Smooth muscle cell of the brain vasculature (primary cell): ENCODE measurements around the gene RGS7.
"Not testable (repeated sequence)": the region's sequence is repeated elsewhere in the genome, so short reads cannot be mapped to it uniquely, and the experiment has no call there.

Source experiments
- DNase-seq: peaks from one replicate; pipeline ENCODE4 v3.0.0-alpha.2; 2012; ENCODE audit warnings: low read depth, low spot score

Gene RGS7

DNA sequence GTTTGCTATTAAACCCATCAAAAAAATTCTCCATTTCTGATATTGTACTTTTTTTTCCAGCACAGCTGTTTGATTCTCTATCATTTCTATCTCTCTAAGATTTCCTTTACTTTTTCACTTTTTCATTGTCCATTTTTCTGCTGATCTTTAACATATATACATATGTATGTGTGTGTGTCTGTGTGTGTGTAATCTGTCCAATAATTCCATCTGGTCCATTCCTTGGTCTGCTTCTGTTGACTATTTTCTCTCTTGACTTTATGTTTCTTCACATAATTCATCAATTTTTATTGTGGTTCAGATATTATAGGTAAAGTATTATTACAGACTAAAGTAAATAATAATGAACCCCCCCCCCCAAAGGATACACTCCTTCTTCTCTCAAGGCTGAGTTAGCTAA, 84.2 kb downstream of the RGS7 start:
- no peak for DNase-seq

DNA sequence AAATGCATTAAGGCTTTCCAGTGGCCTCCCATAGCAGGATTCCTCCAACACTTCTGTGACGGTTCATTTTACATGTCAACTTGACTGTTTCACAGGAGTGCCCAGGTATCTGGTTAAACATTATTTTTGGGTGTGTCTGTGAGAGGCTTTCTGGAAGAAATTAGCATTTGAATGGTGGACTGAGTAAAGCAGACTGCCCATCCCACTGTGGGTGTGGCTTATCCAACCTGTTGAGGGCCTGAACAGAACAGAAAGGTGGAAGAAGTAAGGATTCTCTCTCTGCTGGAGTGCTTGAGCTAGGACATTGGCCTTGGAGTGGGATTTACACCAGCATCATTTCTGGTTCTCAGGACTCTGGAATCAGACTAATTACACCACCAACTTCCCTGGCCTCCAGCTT, 85.6 kb downstream of the RGS7 start:
- no peak for DNase-seq

DNA sequence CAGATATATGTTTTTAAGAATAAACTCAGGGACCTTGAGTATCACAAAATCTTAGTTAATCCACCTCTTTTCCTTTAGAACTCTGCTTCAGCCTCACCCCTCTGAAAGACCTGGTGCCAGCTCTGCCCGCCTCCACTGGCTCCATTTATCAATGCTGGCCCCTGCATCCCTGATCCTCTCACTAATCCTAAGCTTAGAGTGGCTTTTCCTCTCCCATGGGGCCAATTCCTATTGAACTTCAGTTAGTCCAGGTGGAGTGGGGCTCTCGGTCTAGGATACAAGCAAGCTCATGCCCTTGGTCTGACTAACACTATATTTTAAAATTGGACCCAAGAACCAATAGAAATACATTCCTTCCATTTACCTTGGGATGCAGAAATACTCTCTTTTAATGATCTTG, 87.0 kb downstream of the RGS7 start:
- no peak for DNase-seq

DNA sequence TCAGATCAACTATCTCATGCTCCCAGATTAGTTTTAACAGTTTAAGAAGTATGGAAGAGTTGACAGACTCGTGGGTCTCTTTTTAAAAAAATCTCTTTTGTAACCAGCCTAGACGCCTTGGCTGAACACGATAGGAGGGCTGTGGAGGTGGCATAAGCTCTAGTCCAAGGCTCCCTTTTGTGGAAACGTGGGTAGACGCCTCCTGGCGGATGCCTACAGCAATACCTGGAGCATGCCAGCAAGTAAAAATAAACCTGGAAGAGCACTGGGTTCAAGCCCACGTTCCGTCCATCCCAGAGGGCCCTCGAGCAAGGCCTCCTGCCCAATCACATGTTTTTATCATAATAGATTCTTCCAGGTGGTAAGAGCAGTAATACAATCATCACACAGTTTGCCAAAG, 87.9 kb downstream of the RGS7 start:
- no peak for DNase-seq

DNA sequence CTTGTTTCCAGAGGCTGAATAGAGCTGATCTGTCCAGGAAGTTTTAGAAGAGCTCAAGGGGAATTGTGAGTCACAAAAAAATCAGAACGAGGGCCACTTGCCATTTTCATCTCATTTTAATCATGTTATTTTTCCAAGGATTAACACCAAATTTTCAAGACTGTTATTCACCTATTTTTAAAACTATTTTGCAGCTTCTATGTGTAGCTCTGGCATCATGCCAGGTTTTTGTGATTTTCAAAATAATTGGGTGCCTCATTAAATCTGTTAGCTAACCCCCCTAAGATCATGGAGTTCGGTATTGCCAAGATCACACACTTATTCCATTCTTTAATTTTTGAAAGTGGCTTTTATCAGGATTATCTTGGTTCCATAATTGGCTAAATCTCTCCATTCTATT, 90.9 kb downstream of the RGS7 start:
- DNase-seq, result no peak

DNA sequence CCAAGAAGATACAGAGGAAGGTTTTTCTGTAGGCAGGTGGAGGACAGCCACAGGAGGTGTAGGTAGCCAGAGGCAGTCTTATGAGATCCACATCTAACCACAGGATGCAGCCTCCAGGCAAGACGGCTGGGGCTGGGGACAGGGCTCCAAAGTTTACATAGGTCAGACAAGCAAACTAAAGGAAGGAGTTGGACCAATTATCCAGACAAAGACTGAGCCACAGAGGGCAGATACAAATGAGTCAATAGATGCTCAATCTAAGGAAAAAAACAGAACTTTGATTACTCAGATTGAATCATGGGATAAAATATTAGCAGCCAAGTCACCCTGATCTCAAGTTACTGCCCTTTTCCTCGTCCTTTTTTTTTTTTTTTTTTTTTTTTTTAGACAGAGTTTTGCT, 91.6 kb downstream of the RGS7 start:
- DNase-seq, result no peak

DNA sequence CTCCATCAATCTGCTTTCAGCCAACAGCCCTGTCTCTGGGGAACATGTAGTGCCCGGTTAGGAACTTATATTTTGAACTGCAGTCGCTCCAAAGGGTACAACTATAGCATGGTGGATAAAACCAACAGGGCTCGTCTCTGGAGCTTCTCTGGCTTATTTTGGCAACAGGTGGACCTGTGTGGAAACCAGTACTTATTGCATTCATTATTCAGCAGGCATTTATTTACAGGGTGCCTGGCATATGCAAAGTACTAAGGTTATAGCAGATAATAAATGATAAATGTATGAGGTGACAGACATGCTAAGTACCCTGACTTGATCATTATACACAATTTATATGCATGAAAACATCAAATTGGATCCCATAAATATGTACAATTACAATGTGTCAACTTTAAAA, 93.7 kb downstream of the RGS7 start:
- DNase-seq, result no peak

DNA sequence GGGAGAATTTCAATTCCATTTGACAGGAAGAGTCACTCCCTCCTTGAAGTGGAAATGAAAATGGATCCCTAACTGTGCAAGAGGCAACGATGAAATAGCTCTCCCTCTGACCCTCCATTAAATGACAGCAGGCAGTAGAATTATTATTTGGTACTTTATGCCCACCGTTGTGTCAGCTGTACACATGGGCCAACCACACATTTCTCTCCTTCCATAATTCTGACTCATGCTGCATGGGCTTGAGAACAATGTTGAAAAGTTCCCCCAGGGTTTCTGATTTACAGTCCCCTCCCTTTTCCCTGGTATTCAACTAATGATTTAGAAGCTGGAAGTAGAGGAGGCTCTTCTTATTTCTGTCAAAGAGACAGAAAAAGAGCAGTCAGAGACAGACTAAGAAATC, 103.5 kb downstream of the RGS7 start:
- DNase-seq, result no peak

DNA sequence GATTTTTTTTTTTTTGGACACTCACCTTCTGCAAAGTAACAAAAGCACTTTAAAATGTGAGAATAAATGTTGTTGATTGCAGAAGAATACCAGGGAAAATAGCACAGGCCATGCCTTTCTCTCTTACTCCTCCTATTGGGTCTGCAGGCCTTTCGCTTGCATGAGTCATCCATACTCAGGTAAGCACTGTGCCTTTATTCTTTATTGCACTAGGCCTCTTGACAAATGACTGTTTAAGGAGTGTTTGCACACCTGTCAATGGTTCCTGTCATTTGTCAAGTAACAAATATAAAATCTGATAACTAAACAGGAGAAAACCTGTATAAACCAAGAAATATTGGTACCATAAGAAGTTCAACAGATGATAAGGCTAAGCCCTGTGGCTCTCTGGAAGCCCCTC, 106.5 kb downstream of the RGS7 start:
- DNase-seq, result no peak

DNA sequence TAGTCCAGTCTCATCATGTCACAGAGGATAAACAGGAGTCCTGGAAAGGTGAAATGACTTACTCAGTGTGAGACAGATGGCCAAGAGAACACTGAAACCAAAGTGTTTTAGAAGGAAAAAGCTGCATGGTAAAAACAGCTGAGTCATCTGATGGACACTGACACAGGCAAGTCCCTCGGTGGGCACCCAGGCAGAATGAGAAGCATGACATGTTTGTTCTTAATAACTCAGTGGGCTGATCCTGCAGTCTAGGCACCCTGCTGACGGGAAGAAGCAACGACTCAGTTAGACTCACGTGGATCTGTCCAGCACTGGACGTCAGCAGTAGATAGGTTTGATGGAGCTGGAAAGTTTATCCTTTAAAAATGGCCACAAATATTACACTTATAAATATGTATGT, 116.9 kb downstream of the RGS7 start:
- no peak for DNase-seq

DNA sequence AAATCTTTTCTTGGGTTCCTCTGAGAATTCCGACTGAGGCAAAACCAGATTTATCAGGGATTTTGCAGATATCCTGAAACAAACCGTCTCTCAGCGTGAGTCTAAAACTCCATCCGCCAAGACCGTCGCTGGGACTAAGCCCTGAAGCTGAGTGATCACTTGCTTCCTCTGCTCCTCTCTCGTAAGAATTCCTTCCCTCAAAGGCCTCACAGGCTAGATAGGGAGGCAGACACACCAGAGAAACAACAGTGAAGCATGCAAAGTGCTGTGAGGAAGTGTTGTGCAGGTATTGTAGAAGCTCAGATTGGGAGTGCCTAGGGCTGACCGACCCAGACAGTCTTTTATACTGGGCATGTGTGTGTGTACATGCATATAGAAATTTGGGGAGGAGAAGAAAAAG, 119.1 kb downstream of the RGS7 start:
- DNase-seq, result no peak

DNA sequence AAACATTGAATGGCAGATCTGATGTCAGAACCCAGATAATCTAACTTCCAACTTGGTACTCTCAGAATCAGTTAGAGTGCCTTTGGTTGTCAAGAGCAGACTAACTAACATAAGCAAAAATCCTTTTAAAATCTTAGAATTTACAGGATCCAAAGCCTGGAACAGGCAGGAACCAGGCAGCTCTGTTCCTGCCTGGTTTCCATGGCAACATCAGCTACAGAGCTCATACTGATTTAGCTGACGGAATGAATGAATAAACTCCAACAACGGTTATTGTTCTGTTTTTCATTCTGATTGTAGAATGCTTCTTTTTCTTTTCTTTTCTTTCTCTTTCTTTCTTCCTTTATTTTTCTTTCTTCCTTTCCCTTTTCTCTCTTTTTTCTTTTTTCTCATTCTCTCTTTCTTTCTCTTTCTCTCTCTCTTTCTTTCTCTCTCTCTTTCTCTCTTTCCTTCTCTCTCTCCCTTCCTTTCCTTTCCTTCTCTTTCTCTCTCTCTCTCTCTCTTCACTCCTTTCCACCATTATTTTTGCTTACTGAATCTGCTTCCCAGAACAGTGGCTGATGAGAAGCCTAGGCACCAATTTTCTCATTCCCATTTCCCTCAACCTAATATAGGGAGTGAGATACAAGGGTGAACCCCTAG, 121.6 kb downstream of the RGS7 start:
- no peak for DNase-seq

DNA sequence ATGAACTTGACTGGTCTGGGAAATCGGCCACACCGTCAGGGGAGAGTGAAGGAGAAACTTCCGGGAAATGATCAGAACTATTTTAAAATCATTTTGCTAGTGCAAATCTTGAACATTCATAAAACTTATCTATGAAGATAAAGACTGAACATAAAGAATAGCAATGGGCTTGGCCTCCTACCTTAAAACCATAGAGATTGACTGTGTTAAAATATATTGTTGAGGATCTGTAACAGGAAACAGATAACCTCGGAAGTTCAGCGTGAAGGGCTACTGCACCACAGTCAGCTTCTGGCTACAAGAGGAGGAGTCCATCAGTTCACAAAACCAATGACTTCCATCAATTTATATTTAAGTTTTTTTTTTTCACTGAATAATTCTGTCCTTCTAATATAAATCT, 127.3 kb downstream of the RGS7 start:
- no peak for DNase-seq

DNA sequence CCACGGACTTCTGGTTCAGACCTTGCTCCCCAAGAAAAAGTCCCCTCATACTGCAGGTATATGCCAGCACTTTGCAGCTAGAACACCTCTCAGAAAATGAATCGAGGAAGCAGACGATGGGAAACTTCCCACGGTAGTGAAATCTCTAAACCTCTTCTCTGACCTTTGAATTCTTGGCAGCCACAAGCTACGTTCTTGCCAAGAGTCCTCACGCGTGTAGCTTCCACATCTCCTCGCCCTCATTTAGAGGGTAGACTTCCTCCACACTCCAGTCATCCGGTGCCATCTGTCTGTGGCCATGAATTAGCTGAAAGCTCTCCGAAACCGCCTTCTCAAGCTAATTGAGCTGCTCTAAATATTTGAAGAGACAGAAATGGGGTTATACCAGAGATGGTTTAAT, 127.8 kb downstream of the RGS7 start:
- DNase-seq, result no peak

DNA sequence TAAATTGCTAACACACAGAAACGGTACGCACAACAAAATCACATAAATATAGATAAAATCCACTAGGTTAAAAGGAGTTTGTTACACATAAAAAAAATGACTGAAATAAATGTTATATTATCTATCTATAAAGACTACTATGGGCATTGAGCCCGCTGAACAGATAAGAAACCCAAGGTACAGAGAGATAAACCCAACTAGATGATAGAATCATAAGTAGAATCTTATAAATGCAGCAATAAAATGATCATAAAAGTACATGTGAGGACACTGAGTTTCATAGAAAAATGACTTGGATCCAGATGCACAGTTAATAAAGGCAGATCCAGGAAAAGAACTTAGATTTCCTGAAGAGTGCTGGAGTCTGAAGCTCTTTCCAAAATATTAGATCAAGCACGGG, 128.7 kb downstream of the RGS7 start:
- DNase-seq, result no peak

DNA sequence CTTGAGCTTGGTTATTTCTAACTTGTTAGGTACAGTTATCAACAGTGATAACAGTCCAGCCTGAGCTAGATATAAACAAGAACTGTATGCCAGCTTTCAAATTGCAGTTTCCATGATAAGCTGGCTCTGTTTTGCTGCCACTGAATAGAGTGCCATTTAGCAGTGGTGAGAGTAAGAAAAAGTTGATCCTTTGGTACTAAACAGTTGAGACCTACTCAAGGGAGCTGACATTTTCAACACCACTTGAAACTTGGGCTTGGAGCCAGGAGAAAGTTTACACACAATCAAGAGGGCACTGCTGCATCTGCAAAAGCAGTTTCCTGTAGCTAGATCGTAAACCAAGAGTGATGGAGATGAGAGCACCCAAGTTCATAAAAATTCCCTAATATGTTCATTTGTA, 131.3 kb downstream of the RGS7 start:
- no peak for DNase-seq

DNA sequence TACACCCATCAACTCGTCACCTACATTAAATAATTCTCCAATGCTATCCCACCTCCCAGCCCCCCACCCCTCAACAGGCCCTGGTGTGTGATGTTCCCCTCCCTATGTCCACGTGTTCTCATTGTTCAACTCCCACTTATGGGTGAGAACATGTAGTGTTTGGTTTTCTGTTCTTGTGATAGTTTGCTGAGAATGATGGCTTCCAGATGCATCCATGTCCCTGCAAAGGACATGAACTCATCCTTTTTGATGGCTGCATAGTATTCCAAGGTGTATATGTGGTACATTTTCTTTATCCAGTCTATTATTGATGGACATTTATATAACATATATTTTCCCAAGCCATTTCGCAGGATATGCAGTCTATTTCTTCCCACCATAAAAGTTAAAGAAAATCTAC, 132.8 kb downstream of the RGS7 start:
- DNase-seq, result not testable (repeated sequence)

DNA sequence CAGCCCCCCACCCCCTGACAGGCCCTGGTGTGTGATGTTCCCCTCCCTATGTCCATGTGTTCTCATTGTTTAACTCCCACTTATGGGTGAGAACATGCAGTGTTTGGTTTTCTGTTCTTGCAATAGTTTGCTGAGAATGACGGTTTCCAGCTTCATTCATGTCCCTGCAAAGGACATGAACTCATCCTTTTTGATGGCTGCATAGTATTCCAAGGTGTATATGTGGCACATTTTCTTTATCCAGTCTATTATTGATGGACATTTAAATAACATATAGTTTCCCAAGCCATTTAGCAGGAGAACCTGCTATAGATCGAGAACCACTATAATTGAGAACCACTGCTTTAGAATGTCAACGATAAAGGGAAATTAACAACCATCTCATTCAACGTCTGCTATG, 134.2 kb downstream of the RGS7 start:
- not testable (repeated sequence) for DNase-seq

DNA sequence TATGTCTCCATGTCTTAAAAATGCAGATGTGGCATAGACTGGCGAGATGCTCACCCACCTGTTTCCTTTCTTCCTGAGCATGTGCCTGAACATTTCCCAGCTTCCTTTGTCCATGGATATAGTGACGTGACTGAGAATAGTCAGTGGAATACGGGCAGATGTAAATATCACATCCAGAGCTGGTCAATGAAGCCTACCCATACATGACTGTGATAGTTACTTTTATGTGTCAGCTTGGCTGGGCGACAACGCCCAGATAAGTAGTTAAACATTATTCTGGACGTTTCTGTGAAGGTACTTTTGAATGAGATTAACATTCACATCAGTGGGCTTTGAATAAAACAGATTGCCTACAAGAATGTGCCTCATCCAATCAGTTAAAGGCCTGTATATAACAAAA, 135.7 kb downstream of the RGS7 start:
- DNase-seq, result no peak

DNA sequence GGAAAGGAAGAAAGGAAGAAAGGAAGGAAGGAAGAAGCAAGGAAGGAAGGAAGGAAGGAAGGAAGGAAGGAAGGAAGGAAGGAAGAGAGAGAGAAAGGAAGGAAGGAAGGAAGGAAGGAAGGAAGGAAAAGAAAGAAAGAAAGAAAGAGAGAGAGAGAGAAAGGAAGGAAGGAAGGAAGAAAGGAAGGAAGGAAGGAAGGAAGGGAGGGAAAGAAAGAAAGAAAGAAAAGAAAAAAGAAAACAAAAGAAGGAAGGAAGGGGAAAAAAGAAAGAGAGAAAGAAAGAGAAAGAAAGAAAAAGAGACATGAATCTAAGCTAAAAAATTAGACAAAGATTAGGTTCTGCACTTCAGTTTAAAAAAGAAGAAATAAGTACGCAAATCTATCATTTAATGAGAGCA, 136.1 kb downstream of the RGS7 start:
- DNase-seq, result not testable (repeated sequence)

DNA sequence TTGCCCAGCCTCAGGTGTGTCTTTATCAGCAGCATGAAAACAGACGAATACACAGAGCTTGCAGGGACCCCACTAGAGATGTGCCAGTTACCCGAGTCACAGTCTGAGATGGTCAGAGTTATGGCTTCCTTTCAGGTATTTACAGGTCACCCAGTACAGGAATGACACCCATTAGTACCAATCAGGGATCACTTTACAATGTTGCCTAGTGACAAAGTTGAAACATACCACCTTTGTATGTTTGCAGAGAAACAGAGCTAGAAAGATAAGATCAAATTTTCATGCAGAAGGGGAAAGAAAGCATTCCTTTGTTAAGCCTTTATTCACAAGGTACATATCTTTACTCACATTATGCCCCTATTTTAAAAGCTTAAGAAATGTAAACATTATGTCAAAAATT, 137.6 kb downstream of the RGS7 start:
- no peak for DNase-seq

DNA sequence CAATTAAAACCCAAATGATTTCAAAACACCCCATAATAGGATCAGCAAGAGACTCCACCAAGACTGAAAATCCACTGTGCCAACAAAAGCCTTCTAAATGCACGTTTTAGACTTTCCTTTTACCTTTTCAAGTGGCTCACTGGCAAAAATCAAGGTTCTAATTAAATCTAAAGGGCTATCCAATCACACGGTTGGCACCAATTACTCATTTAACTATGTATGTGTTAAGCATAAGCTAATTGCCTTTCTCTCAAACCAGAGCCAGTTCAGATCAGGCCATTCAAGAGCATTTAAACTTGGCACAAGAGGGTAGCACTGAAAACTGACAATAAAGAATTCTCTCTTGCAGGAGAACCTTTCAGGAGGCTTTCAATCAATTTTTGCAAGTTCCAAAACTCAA, 139.5 kb downstream of the RGS7 start:
- DNase-seq, result no peak

DNA sequence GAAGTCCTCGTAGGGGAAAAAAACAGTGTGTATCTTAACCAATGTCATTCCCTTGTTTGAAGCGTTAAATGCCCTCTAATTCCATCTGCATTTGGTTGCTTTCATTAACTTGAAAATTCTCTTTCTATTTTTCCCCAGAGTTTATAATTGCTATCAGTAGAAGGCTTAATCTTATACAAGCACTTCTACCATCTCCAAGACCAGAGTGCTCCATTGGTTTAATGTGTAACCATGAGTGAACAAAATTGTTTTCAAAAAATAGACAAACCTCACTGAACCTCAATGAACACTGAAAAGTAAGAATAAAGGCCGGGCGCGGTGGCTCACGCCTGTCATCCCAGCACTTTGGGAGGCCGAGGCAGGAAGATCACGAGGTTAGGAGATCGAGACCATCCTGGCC, 141.3 kb downstream of the RGS7 start:
- no peak for DNase-seq

DNA sequence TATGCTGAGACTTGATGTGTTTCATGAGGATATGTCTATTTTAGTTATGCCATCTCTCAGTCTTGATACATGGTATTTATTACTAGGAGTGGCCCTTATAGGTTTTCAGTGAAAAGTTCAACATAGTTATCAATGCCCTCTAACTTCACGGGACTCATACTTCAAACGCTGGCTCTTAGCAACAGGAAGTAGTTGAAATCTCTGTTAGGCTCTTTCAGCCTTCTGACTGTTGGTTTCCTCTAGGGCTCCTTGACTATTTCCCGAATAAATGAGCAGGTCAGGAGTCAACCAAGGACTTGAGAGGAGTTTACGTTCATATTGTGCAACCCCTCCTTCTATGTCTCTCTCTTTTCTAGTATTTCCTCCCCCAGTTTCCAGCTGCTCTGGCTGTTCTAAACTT, 141.8 kb downstream of the RGS7 start:
- DNase-seq, result no peak

DNA sequence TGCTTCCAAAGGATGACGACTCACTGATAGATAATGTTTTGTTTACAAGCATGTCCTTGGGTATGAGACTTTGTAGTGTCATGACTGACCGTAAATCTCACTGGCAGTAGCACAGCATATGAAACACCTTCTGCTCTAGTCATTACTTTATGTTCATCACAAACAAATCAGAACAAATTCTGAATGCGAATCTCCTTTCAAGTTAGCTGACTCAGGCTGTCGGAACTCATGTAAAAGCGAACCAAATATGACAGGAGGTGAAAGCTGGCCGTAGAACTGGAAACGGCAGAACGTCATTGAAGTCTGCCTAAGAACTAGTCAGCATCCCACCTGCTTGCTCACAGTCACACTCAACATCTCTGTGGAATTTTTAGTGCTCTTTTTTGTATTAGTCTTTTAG, 143.9 kb downstream of the RGS7 start:
- no peak for DNase-seq
